Activated T-helper 17 cell treated with anti-CD3 and anti-CD28 coated beads, Interleukin-2, amount 50 U/mL, for 72 hours (primary cell): ENCODE data around the gene FAM53B. TPM values are rescaled to one million over a fixed set of nuclear protein-coding genes. Genes with fewer than 3 reads are reported as not detected.

Experiments used
- ATAC-seq: fragments of 150-1000 bp; cut with Tn5 transposase; replicated peaks from 2 replicates; pipeline ENCODE4 v1.10.0; 2021; ENCODE audit warnings: mild to moderate bottlenecking, moderate library complexity
- H3K27ac Mint-ChIP-seq: one replicate; pipeline ENCODE4 v1.8.0; 2022; ENCODE audit warnings: mixed read lengths
- H3K27me3 Mint-ChIP-seq: one replicate; pipeline ENCODE4 v1.8.0; 2022; ENCODE audit warnings: mixed read lengths
- H3K36me3 Mint-ChIP-seq: one replicate; pipeline ENCODE4 v1.8.0; 2022; ENCODE audit warnings: low read depth, mild to moderate bottlenecking, mixed read lengths
- H3K4me1 Mint-ChIP-seq: one replicate; pipeline ENCODE4 v1.8.0; 2022; ENCODE audit warnings: mixed read lengths
- H3K4me3 Mint-ChIP-seq: one replicate; pipeline ENCODE4 v1.8.0; 2022; ENCODE audit warnings: mild to moderate bottlenecking, mixed read lengths
- H3K9me3 Mint-ChIP-seq: one replicate; pipeline ENCODE4 v1.8.0; 2022; ENCODE audit warnings: mixed read lengths
- total RNA-seq, 2 donors: library from RNA; stranded (reverse); gene quantifications; one replicate each; pipeline ENCODE4 v1.2.3, GENCODE V29; 2022

FAM53B gene
- total RNA-seq, 2 donors from 2014 or later: 21.7 to 36.8 TPM

GRCh38 chr10:124602121-124602561, 142.0 kb downstream of the FAM53B start:
- Mint-ChIP-seq H3K27ac (no peak overlapping the region), H3K36me3 (no peaks in the 10 kb centered on the region), H3K9me3 (no peaks in the 10 kb centered on the region), H3K4me1 (peaks cover 13% of the 10 kb centered on the region), H3K4me3 (no peak overlapping the region), H3K27me3 (no peaks in the 10 kb centered on the region)
- ATAC-seq: no peak

GRCh38 chr10:124601431-124602120, 142.6 kb downstream of the FAM53B start:
- ATAC-seq: no peak
- Mint-ChIP-seq H3K27me3 (no peaks in the 10 kb centered on the region), H3K27ac (no peak overlapping the region), H3K36me3 (no peaks in the 10 kb centered on the region), H3K4me1 (peaks cover 13% of the 10 kb centered on the region), H3K4me3 (no peak overlapping the region), H3K9me3 (no peaks in the 10 kb centered on the region)

GRCh38 chr10:124601016-124601415, 143.2 kb downstream of the FAM53B start:
- ATAC-seq: no peak
- peaks cover 13% of the 10 kb centered on the region for H3K4me1 Mint-ChIP-seq
- no peaks in the 10 kb centered on the region for H3K9me3 Mint-ChIP-seq
- no peak overlapping the region for H3K4me3 Mint-ChIP-seq
- H3K36me3 Mint-ChIP-seq: no peaks in the 10 kb centered on the region
- H3K27me3 Mint-ChIP-seq: no peaks in the 10 kb centered on the region
- H3K27ac Mint-ChIP-seq: no peak overlapping the region

GRCh38 chr10:124600051-124600880, 143.9 kb downstream of the FAM53B start:
- H3K4me3 Mint-ChIP-seq: no peak overlapping the region
- H3K4me1 Mint-ChIP-seq: peaks cover 19% of the 10 kb centered on the region
- no peak for ATAC-seq
- H3K27me3 Mint-ChIP-seq: no peaks in the 10 kb centered on the region
- H3K36me3 Mint-ChIP-seq: no peaks in the 10 kb centered on the region
- H3K9me3 Mint-ChIP-seq: no peaks in the 10 kb centered on the region
- H3K27ac Mint-ChIP-seq: no peak overlapping the region

- Mint-ChIP-seq H3K36me3 (no peaks in the 10 kb centered on the region), H3K4me3 (no peak overlapping the region), H3K9me3 (no peaks in the 10 kb centered on the region), H3K27me3 (no peaks in the 10 kb centered on the region), H3K27ac (no peak overlapping the region), H3K4me1 (peaks cover 19% of the 10 kb centered on the region)
- no peak for ATAC-seq
Measured at GRCh38 chr10:124599588-124600050, 144.6 kb downstream of the FAM53B start.

GRCh38 chr10:124598773-124599587, 145.2 kb downstream of the FAM53B start:
- ATAC-seq: no peak
- H3K36me3 Mint-ChIP-seq: no peaks in the 10 kb centered on the region
- no peaks in the 10 kb centered on the region for H3K27me3 Mint-ChIP-seq
- H3K27ac Mint-ChIP-seq: no peak overlapping the region
- peaks cover 19% of the 10 kb centered on the region for H3K4me1 Mint-ChIP-seq
- H3K4me3 Mint-ChIP-seq: no peak overlapping the region
- H3K9me3 Mint-ChIP-seq: no peaks in the 10 kb centered on the region

GRCh38 chr10:124598196-124598595, 146.0 kb downstream of the FAM53B start:
- Mint-ChIP-seq H3K27me3 (no peaks in the 10 kb centered on the region), H3K27ac (no peak overlapping the region), H3K9me3 (no peaks in the 10 kb centered on the region)

GRCh38 chr10:124597846-124598165, 146.4 kb downstream of the FAM53B start:
- no peak for ATAC-seq
- no peaks in the 10 kb centered on the region for H3K27me3 Mint-ChIP-seq
- no peak overlapping the region for H3K27ac Mint-ChIP-seq
- no peak overlapping the region for H3K4me3 Mint-ChIP-seq
- H3K36me3 Mint-ChIP-seq: no peaks in the 10 kb centered on the region
- peaks cover 19% of the 10 kb centered on the region for H3K4me1 Mint-ChIP-seq
- no peaks in the 10 kb centered on the region for H3K9me3 Mint-ChIP-seq

More at GRCh38 chr10:124598196-124598595, 146.0 kb downstream of the FAM53B start:
- Mint-ChIP-seq H3K36me3 (no peaks in the 10 kb centered on the region), H3K4me3 (no peak overlapping the region), H3K4me1 (peaks cover 19% of the 10 kb centered on the region)
- no peak for ATAC-seq

GRCh38 chr10:124596962-124597845, 147.0 kb downstream of the FAM53B start:
- Mint-ChIP-seq H3K27me3 (no peaks in the 10 kb centered on the region), H3K36me3 (no peaks in the 10 kb centered on the region), H3K27ac (no peak overlapping the region), H3K4me3 (no peak overlapping the region), H3K9me3 (no peaks in the 10 kb centered on the region), H3K4me1 (peaks cover 19% of the 10 kb centered on the region)
- no peak for ATAC-seq

GRCh38 chr10:124596116-124596785, 147.9 kb downstream of the FAM53B start:
- ATAC-seq: no peak
- Mint-ChIP-seq H3K27me3 (no peaks in the 10 kb centered on the region), H3K9me3 (peaks cover 4% of the 10 kb centered on the region), H3K27ac (no peak overlapping the region), H3K36me3 (no peaks in the 10 kb centered on the region), H3K4me3 (no peak overlapping the region), H3K4me1 (peaks cover 19% of the 10 kb centered on the region)

- Mint-ChIP-seq H3K27ac (no peak overlapping the region), H3K4me1 (peaks cover 15% of the 10 kb centered on the region), H3K4me3 (no peak overlapping the region), H3K36me3 (no peaks in the 10 kb centered on the region), H3K27me3 (no peaks in the 10 kb centered on the region), H3K9me3 (peaks cover 4% of the 10 kb centered on the region)
- ATAC-seq: no peak
Measured at GRCh38 chr10:124595143-124595883, 148.9 kb downstream of the FAM53B start.

- no peak overlapping the region for H3K4me3 Mint-ChIP-seq
- peaks cover 15% of the 10 kb centered on the region for H3K4me1 Mint-ChIP-seq
- no peak for ATAC-seq
- H3K27ac Mint-ChIP-seq: no peak overlapping the region
- H3K36me3 Mint-ChIP-seq: no peaks in the 10 kb centered on the region
- no peaks in the 10 kb centered on the region for H3K27me3 Mint-ChIP-seq
- H3K9me3 Mint-ChIP-seq: peaks cover 4% of the 10 kb centered on the region
Measured at GRCh38 chr10:124594240-124594639, 149.9 kb downstream of the FAM53B start.
